CD14-positive monocyte (primary cell): Measurements from ENCODE around the gene LMAN1. TPM values are rescaled to one million over a fixed set of nuclear protein-coding genes. Genes with fewer than 3 reads are reported as not detected.

ENCODE experiments used
- DNase-seq, 3 donors: peaks; one replicate each; pipeline ENCODE4 v3.0.0-alpha.2; 2011 to 2022
- H2AFZ ChIP-seq: 2 replicates; pipeline ENCODE4 v1.6.0; 2012; ENCODE audit warnings: mild to moderate bottlenecking, low read depth, low read length, inconsistent platforms; ENCODE audit not compliant: insufficient read depth, poor library complexity, severe bottlenecking
- H3K27ac ChIP-seq, 2 donors: 1 replicate in 1 of 2; 2 replicates in 1 of 2; pipeline ENCODE4 v1.5.1; 2012 to 2013; ENCODE audit warnings: low read length in 2 of 2, control low read depth in 1 of 2, inconsistent platforms in 1 of 2, low read depth in 1 of 2, mild to moderate bottlenecking in 1 of 2
- H3K27me3 ChIP-seq, 2 donors: one replicate each; pipeline versions ENCODE4 v1.6.0 to v1.6.1; 2011 to 2013; ENCODE audit warnings: low read length in 2 of 2; ENCODE audit not compliant: control insufficient read depth in 2 of 2, insufficient read depth in 2 of 2
- H3K36me3 ChIP-seq, 2 donors: replicated peaks in 1 of 2; 1 replicate in 1 of 2; 2 replicates in 1 of 2; pipeline versions ENCODE4 v1.5.1 to v1.6.1; 2012 to 2013; ENCODE audit warnings: low read length in 2 of 2, control low read depth in 1 of 2, inconsistent platforms in 1 of 2, mild to moderate bottlenecking in 1 of 2; ENCODE audit not compliant: insufficient read depth in 2 of 2, control insufficient read depth in 1 of 2
- H3K4me1 ChIP-seq, 2 donors: 1 replicate in 1 of 2; 2 replicates in 1 of 2; pipeline versions ENCODE4 v1.5.1 to v1.6.1; 2012 to 2013; ENCODE audit warnings: low read length in 2 of 2, control low read depth in 1 of 2, inconsistent platforms in 1 of 2, mild to moderate bottlenecking in 1 of 2, moderate library complexity in 1 of 2; ENCODE audit not compliant: insufficient read depth in 2 of 2, control insufficient read depth in 1 of 2
- H3K4me2 ChIP-seq: replicated peaks from 2 replicates; pipeline ENCODE3; 2012; ENCODE audit warnings: low read length, moderate library complexity, mild to moderate bottlenecking; ENCODE audit not compliant: poor library complexity, severe bottlenecking; ENCODE audit errors: extremely low read depth
- H3K4me3 ChIP-seq, 3 experiments: fragments of 200-600 bp in 1 of 3; sonication (generic) in 1 of 3; replicated peaks in 1 of 3; 1 replicate in 2 of 3; 2 replicates in 1 of 3; pipeline ENCODE4 v1.5.1; 2011 to 2013; ENCODE audit warnings: low read length in 3 of 3, mild to moderate bottlenecking in 3 of 3, control low read depth in 2 of 3, low read depth in 2 of 3, inconsistent platforms in 1 of 3, moderate library complexity in 1 of 3
- H3K79me2 ChIP-seq: 2 replicates; pipeline ENCODE4 v1.6.0; 2012; ENCODE audit warnings: mild to moderate bottlenecking, control low read depth, inconsistent platforms, low read length, moderate library complexity; ENCODE audit not compliant: insufficient read depth
- H3K9ac ChIP-seq: 2 replicates; pipeline ENCODE4 v1.6.0; 2017; ENCODE audit warnings: low read length, mild to moderate bottlenecking; ENCODE audit not compliant: insufficient read depth, poor library complexity, severe bottlenecking
- H3K9me3 ChIP-seq, 2 donors: replicated peaks in 1 of 2; 1 replicate in 1 of 2; 2 replicates in 1 of 2; pipeline versions ENCODE4 v1.5.1 to v1.6.1; 2012 to 2013; ENCODE audit warnings: low read length in 2 of 2, control low read depth in 1 of 2; ENCODE audit not compliant: control insufficient read depth in 1 of 2, insufficient read depth in 1 of 2
- H4K20me1 ChIP-seq: 2 replicates; pipeline ENCODE4 v1.6.0; 2012; ENCODE audit warnings: mild to moderate bottlenecking, low read length, control low read depth, moderate library complexity; ENCODE audit not compliant: insufficient read depth
- H3K27ac Mint-ChIP-seq, 7 donors: one replicate each; pipeline ENCODE4 v1.8.0; 2020; ENCODE audit warnings: mild to moderate bottlenecking in 7 of 7, mixed read lengths in 7 of 7, moderate library complexity in 6 of 7, inconsistent platforms in 2 of 7
- H3K27me3 Mint-ChIP-seq, 3 donors: one replicate each; pipeline ENCODE4 v1.8.0; 2021 to 2022; ENCODE audit warnings: low read depth in 3 of 3, mild to moderate bottlenecking in 3 of 3, mixed read lengths in 3 of 3, moderate library complexity in 3 of 3, inconsistent platforms in 1 of 3
- H3K36me3 Mint-ChIP-seq, 2 donors: one replicate each; pipeline ENCODE4 v1.8.0; 2020; ENCODE audit warnings: mixed read lengths in 2 of 2, inconsistent platforms in 1 of 2, mild to moderate bottlenecking in 1 of 2
- H3K4me1 Mint-ChIP-seq: one replicate; pipeline ENCODE4 v1.8.0; 2020; ENCODE audit warnings: mild to moderate bottlenecking, mixed read lengths
- H3K4me3 Mint-ChIP-seq, 2 donors: one replicate each; pipeline ENCODE4 v1.8.0; 2020; ENCODE audit warnings: mild to moderate bottlenecking in 2 of 2, mixed read lengths in 2 of 2, moderate library complexity in 1 of 2
- H3K9me3 Mint-ChIP-seq, 7 donors: one replicate each; pipeline ENCODE4 v1.8.0; 2020 to 2022; ENCODE audit warnings: mixed read lengths in 7 of 7, mild to moderate bottlenecking in 6 of 7, moderate library complexity in 6 of 7, inconsistent platforms in 2 of 7
- WGBS: methylation state at CpG from one replicate; pipeline ENCODE4 v1.1.5; 2013; ENCODE audit warnings: missing lambda C conversion rate; ENCODE audit not compliant: insufficient coverage; 5-methylcytosine and 5-hydroxymethylcytosine counted together
- intact Hi-C, 2 donors: fragments of 100-400 bp; cut with micrococcal nuclease; formaldehyde crosslinking; loops; one replicate each; pipeline versions ENCODE4 v1.15.0 to v1.15.1; 2023
- polyA plus RNA-seq, 3 donors: library from polyadenylated mRNA; depleted of rRNA in 1 of 3; unstranded in 2 of 3; stranded (reverse) in 1 of 3; fragments of 300-500 nt in 2 of 3; fragments of >200 nt in 1 of 3; fragmentation: Illumina TruSeq in 2 of 3; gene quantifications; 1 replicate in 2 of 3; 2 replicates in 1 of 3; pipeline ENCODE4 v1.2.3, GENCODE V29; 2012 to 2021
- TF ChIP-seq, protein P1 (sequence below): fragments of 200-600 bp; IDR thresholded peaks from one replicate; pipeline ENCODE4 v1.8.0; 2022; ENCODE audit warnings: antibody characterized with exemption, mild to moderate bottlenecking

Gene LMAN1
- polyA plus RNA-seq, 3 donors: 4.7 to 10.9 (median 7.6) TPM

DNA sequence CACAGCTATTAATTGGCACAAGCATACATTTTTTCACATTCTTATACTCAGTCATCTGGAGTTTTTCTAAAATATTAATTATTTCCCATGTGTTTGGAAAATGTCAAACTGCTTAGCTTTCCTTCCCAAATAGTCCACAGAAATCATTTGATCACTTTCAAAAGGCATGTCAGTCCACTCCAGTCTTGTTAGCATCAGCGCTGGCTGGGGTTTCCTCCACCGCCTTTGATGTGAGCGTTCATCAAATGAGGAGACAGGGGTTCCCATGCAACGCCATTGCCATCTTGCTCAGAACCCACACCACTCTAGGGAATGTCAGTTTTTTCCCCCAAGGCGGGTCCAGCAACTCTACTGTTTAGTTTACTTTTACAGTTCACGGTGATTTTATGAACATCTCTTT is 72.7 kb downstream of the LMAN1 start:
- Mint-ChIP-seq H3K4me1 (no peaks in the 10 kb centered on the region), H3K4me3 (peak overlapping the region in 1 of 2 donors; percentile 27), H3K36me3 (no peaks in the 10 kb centered on the region), H3K27ac (no peak overlapping the region), H3K27me3 (peaks cover 18 to 32% (median 24%) of the 10 kb centered on the region in 3 donors), H3K9me3 (peaks cover 0 to 5% (median 0%) of the 10 kb centered on the region in 7 donors)
- Histone ChIP-seq H3K27ac (no peak overlapping the region), H3K4me2 (no peak overlapping the region), H3K27me3 (peaks cover 15 to 19% of the 10 kb centered on the region in 2 donors), H2AFZ (no peak overlapping the region), H3K36me3 (no peaks in the 10 kb centered on the region), H4K20me1 (no peaks in the 10 kb centered on the region), H3K79me2 (no peaks in the 10 kb centered on the region), H3K4me1 (no peaks in the 10 kb centered on the region), H3K9me3 (no peaks in the 10 kb centered on the region), H3K9ac (no peak overlapping the region), H3K4me3 (no peak overlapping the region)
- TF ChIP-seq, protein P1, sequence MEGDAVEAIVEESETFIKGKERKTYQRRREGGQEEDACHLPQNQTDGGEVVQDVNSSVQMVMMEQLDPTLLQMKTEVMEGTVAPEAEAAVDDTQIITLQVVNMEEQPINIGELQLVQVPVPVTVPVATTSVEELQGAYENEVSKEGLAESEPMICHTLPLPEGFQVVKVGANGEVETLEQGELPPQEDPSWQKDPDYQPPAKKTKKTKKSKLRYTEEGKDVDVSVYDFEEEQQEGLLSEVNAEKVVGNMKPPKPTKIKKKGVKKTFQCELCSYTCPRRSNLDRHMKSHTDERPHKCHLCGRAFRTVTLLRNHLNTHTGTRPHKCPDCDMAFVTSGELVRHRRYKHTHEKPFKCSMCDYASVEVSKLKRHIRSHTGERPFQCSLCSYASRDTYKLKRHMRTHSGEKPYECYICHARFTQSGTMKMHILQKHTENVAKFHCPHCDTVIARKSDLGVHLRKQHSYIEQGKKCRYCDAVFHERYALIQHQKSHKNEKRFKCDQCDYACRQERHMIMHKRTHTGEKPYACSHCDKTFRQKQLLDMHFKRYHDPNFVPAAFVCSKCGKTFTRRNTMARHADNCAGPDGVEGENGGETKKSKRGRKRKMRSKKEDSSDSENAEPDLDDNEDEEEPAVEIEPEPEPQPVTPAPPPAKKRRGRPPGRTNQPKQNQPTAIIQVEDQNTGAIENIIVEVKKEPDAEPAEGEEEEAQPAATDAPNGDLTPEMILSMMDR: no peak
- intact Hi-C loops: no loop called here
- 86% methylated on average over 4 of the region's 6 CpGs for WGBS
- DNase-seq: no peak

DNA sequence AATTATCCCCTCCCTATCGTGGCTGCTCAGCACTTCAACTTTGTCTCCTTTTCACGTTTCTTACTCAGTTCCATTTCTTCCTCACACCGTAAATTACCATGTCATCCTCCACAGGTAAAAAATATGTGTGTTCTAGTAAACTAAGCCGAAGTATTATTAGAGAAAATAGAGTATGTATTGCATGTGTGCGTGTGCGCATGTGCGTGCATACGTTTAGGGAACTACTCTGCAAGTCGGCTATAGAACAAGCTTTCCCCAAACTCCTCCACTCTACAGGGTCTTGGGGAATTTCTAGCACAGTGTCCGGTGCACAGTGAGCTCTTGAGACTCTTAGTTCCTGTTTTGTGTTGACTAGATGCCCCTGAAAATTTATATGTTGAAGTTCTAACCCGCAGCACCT is 76.7 kb downstream of the LMAN1 start:
- intact Hi-C loops: no loop called here
- H3K9me3 Mint-ChIP-seq: no peaks in the 10 kb centered on the region
- Histone ChIP-seq H3K4me2 (no peak overlapping the region), H3K9ac (no peak overlapping the region), H3K9me3 (no peaks in the 10 kb centered on the region), H3K27ac (no peak overlapping the region), H4K20me1 (no peaks in the 10 kb centered on the region), H2AFZ (no peak overlapping the region), H3K4me3 (no peak overlapping the region), H3K4me1 (no peaks in the 10 kb centered on the region), H3K36me3 (no peaks in the 10 kb centered on the region), H3K79me2 (no peaks in the 10 kb centered on the region), H3K27me3 (peaks cover 23 to 40% of the 10 kb centered on the region in 2 donors)
- peak overlapping the region in 1 of 2 donors; percentile 28 for H3K4me3 Mint-ChIP-seq
- H3K27ac Mint-ChIP-seq: no peak overlapping the region
- peaks cover 19 to 51% (median 39%) of the 10 kb centered on the region in 3 donors for H3K27me3 Mint-ChIP-seq
- 64% methylated on average over 2 of the region's 11 CpGs for WGBS
- no peaks in the 10 kb centered on the region for H3K36me3 Mint-ChIP-seq
- no peaks in the 10 kb centered on the region for H3K4me1 Mint-ChIP-seq
- TF ChIP-seq, protein P1: no peak
- DNase-seq: no peak
